ENCODE data around the gene GGA3.

GRCh38 chr17:75252039-75252816 is 9.2 kb downstream of the GGA3 start:
- no peak for TF ChIP-seq CTCF (IDR thresholded peaks at IDR 0.05; ENCODE audit: poor library complexity, severe bottlenecking)
- no peak for TF ChIP-seq TAF1 (IDR thresholded peaks at IDR 0.05; ENCODE audit: low read depth)
- TF ChIP-seq EZH2 (IDR thresholded peaks at IDR 0.05; ENCODE audit: borderline replicate concordance, insufficient read depth, low read length, poor library complexity, severe bottlenecking) = no peak
- TF ChIP-seq RAD21 (conservative IDR thresholded peaks at IDR 0.05) = no peak
- no peak for TF ChIP-seq POLR2AphosphoS5 (IDR thresholded peaks at IDR 0.05)
- TF ChIP-seq SMC3 (conservative IDR thresholded peaks at IDR 0.05; ENCODE audit: poor library complexity) = no peak
- no peak for TF ChIP-seq EP300 (conservative IDR thresholded peaks at IDR 0.05; ENCODE audit: poor library complexity, severe bottlenecking)
- TF ChIP-seq REST (IDR thresholded peaks at IDR 0.05; ENCODE audit: borderline replicate concordance) = no peak

Measured in neural cell (in vitro differentiated cells).